Testis (tissue), 2 donors: ENCODE data around the gene THADA.

Experiments used
- POLR2A ChIP-seq: fragments of 450-650 bp; IDR thresholded peaks from one replicate; pipeline ENCODE4 v1.6.1; 2017; ENCODE audit warnings: antibody characterized with exemption, mild to moderate bottlenecking, moderate library complexity
- TF ChIP-seq, protein P1 (sequence below), 3 experiments: fragments of 450-650 bp in 2 of 3; fragments of 200-600 bp in 1 of 3; sonication (generic) in 1 of 3; IDR thresholded peaks; one replicate each; pipeline ENCODE4 v1.5.1; 2016 to 2019; ENCODE audit warnings: antibody characterized with exemption in 3 of 3, mild to moderate bottlenecking in 2 of 3, moderate library complexity in 1 of 3

GRCh38 chr2:43212216-43212835 lies 383.5 kb downstream of the THADA start:
- no peak for TF ChIP-seq POLR2A
- TF ChIP-seq, protein P1, sequence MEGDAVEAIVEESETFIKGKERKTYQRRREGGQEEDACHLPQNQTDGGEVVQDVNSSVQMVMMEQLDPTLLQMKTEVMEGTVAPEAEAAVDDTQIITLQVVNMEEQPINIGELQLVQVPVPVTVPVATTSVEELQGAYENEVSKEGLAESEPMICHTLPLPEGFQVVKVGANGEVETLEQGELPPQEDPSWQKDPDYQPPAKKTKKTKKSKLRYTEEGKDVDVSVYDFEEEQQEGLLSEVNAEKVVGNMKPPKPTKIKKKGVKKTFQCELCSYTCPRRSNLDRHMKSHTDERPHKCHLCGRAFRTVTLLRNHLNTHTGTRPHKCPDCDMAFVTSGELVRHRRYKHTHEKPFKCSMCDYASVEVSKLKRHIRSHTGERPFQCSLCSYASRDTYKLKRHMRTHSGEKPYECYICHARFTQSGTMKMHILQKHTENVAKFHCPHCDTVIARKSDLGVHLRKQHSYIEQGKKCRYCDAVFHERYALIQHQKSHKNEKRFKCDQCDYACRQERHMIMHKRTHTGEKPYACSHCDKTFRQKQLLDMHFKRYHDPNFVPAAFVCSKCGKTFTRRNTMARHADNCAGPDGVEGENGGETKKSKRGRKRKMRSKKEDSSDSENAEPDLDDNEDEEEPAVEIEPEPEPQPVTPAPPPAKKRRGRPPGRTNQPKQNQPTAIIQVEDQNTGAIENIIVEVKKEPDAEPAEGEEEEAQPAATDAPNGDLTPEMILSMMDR (IDR thresholded peaks at IDR 0.05): no peak
